ENCODE data around the gene CDKN1A. TPM values are rescaled to one million over a fixed set of nuclear protein-coding genes. Genes with fewer than 3 reads are reported as not detected.

CDKN1A gene
- total RNA-seq, 1 experiment from 2014 or later: 17.4 TPM

GRCh38 chr6:36677753-36678487, 594 bp upstream of the CDKN1A start:
- no peaks in the 10 kb centered on the region for H3K79me1 ChIP-seq (ENCODE audit: insufficient read depth, low read depth, low read length, poor library complexity, severe bottlenecking)
- no peaks in the 10 kb centered on the region; a peak in 2 of 5 replicates for H3K9me3 Mint-ChIP-seq
- H2BK20ac ChIP-seq (ENCODE audit: low read depth, low read length, poor library complexity, severe bottlenecking): no peak overlapping the region
- no peak overlapping the region for H3K4ac ChIP-seq (ENCODE audit: low read depth, low read length)
- peak overlapping the region; percentile 86 for H3K18ac ChIP-seq (ENCODE audit: insufficient read length, low read depth, low read length)
- peak overlapping the region; percentile 44 for H3K4me2 ChIP-seq (ENCODE audit: insufficient read depth, insufficient read length, low read length)
- no peak overlapping the region for H2BK5ac ChIP-seq (ENCODE audit: insufficient read length, low read length)
- H4K20me1 ChIP-seq (ENCODE audit: control insufficient read depth, insufficient read depth, insufficient read length): no peaks in the 10 kb centered on the region
- H3K36me3 Mint-ChIP-seq (ENCODE audit: insufficient read depth in 1 of 3, low read depth in 3 of 3): no peaks in the 10 kb centered on the region
- H2BK12ac ChIP-seq (ENCODE audit: insufficient read length, low read depth, low read length): no peak overlapping the region
- H3K27me3 Mint-ChIP-seq (ENCODE audit: low read depth): peaks cover 24% of the 10 kb centered on the region
- H3K14ac ChIP-seq (ENCODE audit: insufficient read depth, low read length): 0 out of 2 replicates have a peak overlapping the region, but pooled peaks have one; percentile 82
- no peak overlapping the region for H4K8ac ChIP-seq (replicated peaks; ENCODE audit: insufficient read length, low read depth, low read length)
- H2BK120ac ChIP-seq (ENCODE audit: low read depth, low read length, poor library complexity, severe bottlenecking): no peak overlapping the region
- H3K27ac ChIP-seq (ENCODE audit: insufficient read length, low read depth, low read length): no peak overlapping the region
- peak overlapping the region in 1 of 3 experiments; percentile 40; a peak in 2 of 7 replicates for H3K27ac Mint-ChIP-seq
- no peak overlapping the region for H4K91ac ChIP-seq (ENCODE audit: insufficient read length, low read depth, low read length)
- H3K23me2 ChIP-seq (ENCODE audit: insufficient read length, low read depth, low read length, poor library complexity, severe bottlenecking): peaks cover 14% of the 10 kb centered on the region
- H3K79me2 ChIP-seq (ENCODE audit: insufficient read depth, low read length): no peaks in the 10 kb centered on the region
- no peak overlapping the region for H3K23ac ChIP-seq (ENCODE audit: insufficient read length, low read depth, low read length)
- no peak overlapping the region for H3K56ac ChIP-seq (ENCODE audit: insufficient read length, low read depth, low read length)
- no peaks in the 10 kb centered on the region for H3K9me3 ChIP-seq (ENCODE audit: control insufficient read depth, low read depth, low read length)
- no peak overlapping the region for H2AK5ac ChIP-seq (ENCODE audit: insufficient read length, low read length)
- H3K4me1 Mint-ChIP-seq: peaks cover 44 to 47% of the 10 kb centered on the region in 2 experiments
- H3T11ph ChIP-seq (ENCODE audit: low read length): no peak overlapping the region
- no peak for TF ChIP-seq CTCF (conservative IDR thresholded peaks at IDR 0.05)
- H4K5ac ChIP-seq (ENCODE audit: insufficient read length, low read depth, low read length): no peak overlapping the region
- no peak overlapping the region for H2AFZ ChIP-seq (ENCODE audit: low read length)
- peak overlapping the region; percentile 58 to 74 for H3K4me3 Mint-ChIP-seq
- no peak for DNase-seq
- no peak overlapping the region for H3K9ac ChIP-seq (ENCODE audit: extremely low read depth, insufficient read length, low read length)
- no CpG with 5 or more reads among the region's 10 CpGs for WGBS (ENCODE audit: extremely low coverage, insufficient read length, low lambda C conversion rate)
- H3K27me3 ChIP-seq (ENCODE audit: insufficient read depth, low read length): peaks cover 5% of the 10 kb centered on the region; the same call in 1 of the 2 replicates
- H2BK15ac ChIP-seq (ENCODE audit: low read depth, low read length): no peak overlapping the region
- H3K4me1 ChIP-seq (ENCODE audit: insufficient read depth, low read length): peaks cover 6% of the 10 kb centered on the region; the same call in 1 of the 2 replicates

Data from H9 (cell line).